HFFc6 (cell line): ENCODE measurements around the gene BLTP2. TPM values are rescaled to one million over a fixed set of nuclear protein-coding genes. Genes with fewer than 3 reads are reported as not detected.

ENCODE experiments used
- DNase-seq: peaks from one replicate; pipeline ENCODE4 v3.0.0-alpha.2; 2018
- H3K27ac Mint-ChIP-seq: 2 replicates; pipeline ENCODE4 v1.8.0; 2020; ENCODE audit warnings: mild to moderate bottlenecking, mixed read lengths
- H3K27me3 Mint-ChIP-seq: 2 replicates; pipeline ENCODE4 v1.8.0; 2021; ENCODE audit warnings: mild to moderate bottlenecking, moderate library complexity, mixed read lengths; ENCODE audit not compliant: insufficient read depth
- H3K36me3 Mint-ChIP-seq: 2 replicates; pipeline ENCODE4 v1.8.0; 2021; ENCODE audit warnings: low read depth, mixed read lengths
- H3K4me1 Mint-ChIP-seq: 2 replicates; pipeline ENCODE4 v1.8.0; 2020; ENCODE audit warnings: low read depth, mixed read lengths
- H3K4me3 Mint-ChIP-seq: 2 replicates; pipeline ENCODE4 v1.8.0; 2020; ENCODE audit warnings: mild to moderate bottlenecking, moderate library complexity, mixed read lengths
- H3K9me3 Mint-ChIP-seq: 2 replicates; pipeline ENCODE4 v1.8.0; 2020; ENCODE audit warnings: mild to moderate bottlenecking, mixed read lengths
- total RNA-seq, 6 experiments: library from RNA; stranded (reverse); fragmentation: NEBNext Ultra II Directional; extraction: Animal tissue kit (Norgen Biotek cat#: 25700); gene quantifications; 2 replicates in 1 of 6; 3 replicates in 5 of 6; pipeline ENCODE4 v1.2.3, GENCODE V29; 2021
- TF ChIP-seq, protein P1 (sequence below): fragments of 200-600 bp; sonication (generic); IDR thresholded peaks from 2 replicates; pipeline ENCODE4 v1.5.0; 2021; ENCODE audit warnings: antibody characterized with exemption, mild to moderate bottlenecking

The BLTP2 gene
- total RNA-seq, 6 experiments from 2014 or later = 111 to 158 (median 134) TPM

DNA sequence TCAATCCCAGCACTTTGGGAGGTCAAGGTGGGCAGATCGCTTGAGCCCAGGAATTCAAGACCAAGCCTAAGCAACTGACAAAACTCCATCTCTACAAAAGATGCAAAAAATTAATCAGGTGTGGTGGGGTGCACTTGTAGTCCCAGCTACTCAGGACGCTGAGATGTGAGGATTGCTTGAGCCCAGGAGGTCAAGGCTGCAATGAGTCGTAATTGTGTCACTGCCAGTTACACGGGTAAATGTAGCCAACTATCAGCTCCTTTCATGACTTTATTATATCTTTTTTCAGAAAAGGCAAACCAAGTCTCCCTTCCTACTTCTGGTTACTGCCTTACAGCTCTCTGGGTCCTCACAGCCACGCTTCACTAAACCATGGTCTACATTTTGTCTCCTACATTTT, 12.8 kb upstream of the BLTP2 start:
- Mint-ChIP-seq H3K9me3 (no peaks in the 10 kb centered on the region), H3K27me3 (peaks cover 6% of the 10 kb centered on the region), H3K4me3 (peak overlapping the region; percentile 28; the same call in 1 of the 2 replicates), H3K36me3 (peaks cover 20% of the 10 kb centered on the region), H3K4me1 (peaks cover 24% of the 10 kb centered on the region), H3K27ac (peak overlapping the region; percentile 64)
- DNase-seq = peak; percentile 33
- TF ChIP-seq, protein P1, sequence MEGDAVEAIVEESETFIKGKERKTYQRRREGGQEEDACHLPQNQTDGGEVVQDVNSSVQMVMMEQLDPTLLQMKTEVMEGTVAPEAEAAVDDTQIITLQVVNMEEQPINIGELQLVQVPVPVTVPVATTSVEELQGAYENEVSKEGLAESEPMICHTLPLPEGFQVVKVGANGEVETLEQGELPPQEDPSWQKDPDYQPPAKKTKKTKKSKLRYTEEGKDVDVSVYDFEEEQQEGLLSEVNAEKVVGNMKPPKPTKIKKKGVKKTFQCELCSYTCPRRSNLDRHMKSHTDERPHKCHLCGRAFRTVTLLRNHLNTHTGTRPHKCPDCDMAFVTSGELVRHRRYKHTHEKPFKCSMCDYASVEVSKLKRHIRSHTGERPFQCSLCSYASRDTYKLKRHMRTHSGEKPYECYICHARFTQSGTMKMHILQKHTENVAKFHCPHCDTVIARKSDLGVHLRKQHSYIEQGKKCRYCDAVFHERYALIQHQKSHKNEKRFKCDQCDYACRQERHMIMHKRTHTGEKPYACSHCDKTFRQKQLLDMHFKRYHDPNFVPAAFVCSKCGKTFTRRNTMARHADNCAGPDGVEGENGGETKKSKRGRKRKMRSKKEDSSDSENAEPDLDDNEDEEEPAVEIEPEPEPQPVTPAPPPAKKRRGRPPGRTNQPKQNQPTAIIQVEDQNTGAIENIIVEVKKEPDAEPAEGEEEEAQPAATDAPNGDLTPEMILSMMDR = no peak

DNA sequence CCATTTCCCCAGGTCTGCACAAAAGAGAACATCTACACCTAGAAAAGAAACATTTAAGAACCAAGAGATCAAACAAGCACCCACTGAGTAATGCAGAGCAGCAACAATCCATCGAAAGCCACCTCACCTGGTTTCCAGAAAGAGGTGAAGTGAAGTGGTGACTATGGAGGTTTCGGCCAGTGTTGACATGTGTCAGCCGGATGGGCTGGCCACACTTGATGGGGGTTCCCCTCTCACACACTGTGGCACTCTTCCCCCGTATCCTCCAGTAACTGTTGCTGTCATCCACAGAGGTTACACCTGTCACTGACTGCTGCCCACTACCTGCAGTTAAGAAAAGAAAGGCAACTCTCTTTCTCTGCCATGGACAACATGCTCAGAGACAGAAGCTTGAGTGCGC, 10.2 kb upstream of the BLTP2 start:
- H3K4me3 Mint-ChIP-seq = no peak overlapping the region
- no peaks in the 10 kb centered on the region for H3K9me3 Mint-ChIP-seq
- TF ChIP-seq, protein P1 = no peak
- H3K27ac Mint-ChIP-seq = no peak overlapping the region
- DNase-seq = no peak
- H3K4me1 Mint-ChIP-seq = peaks cover 12% of the 10 kb centered on the region
- H3K27me3 Mint-ChIP-seq = no peaks in the 10 kb centered on the region
- H3K36me3 Mint-ChIP-seq = peaks cover 9% of the 10 kb centered on the region

DNA sequence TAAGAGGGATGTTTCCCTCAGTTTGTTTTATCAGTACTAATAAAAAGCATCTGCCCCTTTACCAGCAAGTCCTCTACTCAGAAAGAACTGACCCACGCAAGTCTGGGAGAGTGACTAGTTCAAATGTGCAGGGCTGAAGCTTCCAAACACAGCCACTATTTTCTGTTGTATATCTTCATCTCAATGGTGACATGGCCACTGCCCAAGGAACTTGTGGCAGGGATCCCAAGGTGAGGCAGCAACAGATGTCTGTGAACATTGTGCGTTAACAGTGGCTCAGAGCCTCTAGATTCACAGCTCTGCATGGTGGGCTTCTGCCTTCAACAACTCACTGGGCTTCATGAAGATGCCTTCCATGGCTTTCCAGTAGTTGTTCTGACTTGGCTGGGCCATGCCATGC, 3.7 kb upstream of the BLTP2 start:
- no peak overlapping the region for H3K4me3 Mint-ChIP-seq
- peaks cover 24% of the 10 kb centered on the region for H3K4me1 Mint-ChIP-seq
- no peak overlapping the region for H3K27ac Mint-ChIP-seq
- peaks cover 13% of the 10 kb centered on the region for H3K36me3 Mint-ChIP-seq
- no peaks in the 10 kb centered on the region for H3K9me3 Mint-ChIP-seq
- no peak for DNase-seq
- no peaks in the 10 kb centered on the region; the same call in 1 of the 2 replicates for H3K27me3 Mint-ChIP-seq
- TF ChIP-seq, protein P1 = no peak

GRCh38 chr17:28646039-28646754, 1.2 kb upstream of the BLTP2 start:
- H3K27ac Mint-ChIP-seq = peak overlapping the region; percentile 89
- peaks cover 35% of the 10 kb centered on the region for H3K4me1 Mint-ChIP-seq
- TF ChIP-seq, protein P1 = no peak
- DNase-seq = no peak
- H3K4me3 Mint-ChIP-seq = peak overlapping the region; percentile 74
- no peaks in the 10 kb centered on the region; the same call in 1 of the 2 replicates for H3K27me3 Mint-ChIP-seq
- peaks cover 22% of the 10 kb centered on the region for H3K36me3 Mint-ChIP-seq
- H3K9me3 Mint-ChIP-seq = no peaks in the 10 kb centered on the region

GRCh38 chr17:28645576-28645939, 600 bp upstream of the BLTP2 start:
- Mint-ChIP-seq H3K27ac (peak overlapping the region; percentile 89), H3K9me3 (no peaks in the 10 kb centered on the region), H3K36me3 (peaks cover 27% of the 10 kb centered on the region), H3K4me1 (peaks cover 35% of the 10 kb centered on the region), H3K27me3 (no peaks in the 10 kb centered on the region; the same call in 1 of the 2 replicates), H3K4me3 (peak overlapping the region; percentile 74)
- DNase-seq = no peak
- TF ChIP-seq, protein P1 = no peak
